Measurements from ENCODE around the gene AGA.

AGA gene

DNA sequence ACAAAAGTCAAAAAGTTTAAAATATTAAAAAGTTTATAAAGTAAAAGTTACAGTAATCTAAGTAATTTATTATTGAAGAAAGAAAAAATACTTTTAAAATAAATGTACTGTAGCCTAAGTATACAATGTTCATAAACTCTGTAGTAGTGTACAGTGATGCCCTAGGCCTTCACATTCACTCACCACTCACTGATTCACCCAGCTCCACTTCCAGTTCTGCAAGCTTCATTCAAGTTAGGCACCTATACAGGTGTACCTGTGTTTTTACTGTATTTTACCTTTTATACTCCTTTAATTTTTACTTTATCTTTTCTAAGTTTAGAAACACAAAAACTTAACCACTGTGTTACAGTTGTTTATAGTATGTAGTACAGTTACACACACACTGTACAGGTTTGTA, 40.1 kb upstream of the AGA start:
- no peak overlapping the region for H2AFZ ChIP-seq (ENCODE audit: low read length)
- no peak overlapping the region for H3K9ac ChIP-seq (ENCODE audit: low read length)
- no peaks in the 10 kb centered on the region for H3F3A ChIP-seq (ENCODE audit: insufficient read depth, low read length)
- no peaks in the 10 kb centered on the region for H3K36me3 ChIP-seq (replicated peaks; ENCODE audit: insufficient read depth, low read length)
- no peaks in the 10 kb centered on the region for H3K27me3 ChIP-seq (replicated peaks; ENCODE audit: insufficient read depth, low read length)
- no peak for DNase-seq
- no peak for TF ChIP-seq CTCF (IDR thresholded peaks at IDR 0.05; ENCODE audit: low read length)
- no peak for TF ChIP-seq EZH2 (optimal IDR thresholded peaks at IDR 0.05; ENCODE audit: low read depth, low read length)
- no peak for TF ChIP-seq EZH2phosphoT487 (IDR thresholded peaks at IDR 0.05; ENCODE audit: low read length)
- no peak overlapping the region for H3K27ac ChIP-seq (ENCODE audit: low read length)
- no peaks in the 10 kb centered on the region for H3K9me2 ChIP-seq (replicated peaks; ENCODE audit: insufficient read depth, low read length)
- H3K79me2 ChIP-seq (ENCODE audit: low read length), result no peaks in the 10 kb centered on the region
- no peaks in the 10 kb centered on the region for H3K4me1 ChIP-seq (ENCODE audit: low read length)
- no peaks in the 10 kb centered on the region for H3K9me3 ChIP-seq (replicated peaks; ENCODE audit: insufficient read depth, low read length)
- H3K4me2 ChIP-seq (ENCODE audit: low read depth, low read length), result no peak overlapping the region
- H3K4me3 ChIP-seq (ENCODE audit: low read length), result no peak overlapping the region
- no peaks in the 10 kb centered on the region for H4K20me1 ChIP-seq (ENCODE audit: insufficient read depth, low read length)

- Histone ChIP-seq H3F3A (ENCODE audit: insufficient read depth, low read length) (no peaks in the 10 kb centered on the region), H3K79me2 (ENCODE audit: low read length) (no peaks in the 10 kb centered on the region), H3K36me3 (replicated peaks; ENCODE audit: insufficient read depth, low read length) (no peaks in the 10 kb centered on the region), H3K27ac (ENCODE audit: low read length) (no peak overlapping the region), H3K27me3 (replicated peaks; ENCODE audit: insufficient read depth, low read length) (no peaks in the 10 kb centered on the region), H3K4me3 (ENCODE audit: low read length) (no peak overlapping the region), H3K9me3 (replicated peaks; ENCODE audit: insufficient read depth, low read length) (no peaks in the 10 kb centered on the region), H4K20me1 (ENCODE audit: insufficient read depth, low read length) (no peaks in the 10 kb centered on the region), H3K4me1 (ENCODE audit: low read length) (no peaks in the 10 kb centered on the region), H3K9ac (ENCODE audit: low read length) (no peak overlapping the region), H2AFZ (ENCODE audit: low read length) (no peak overlapping the region), H3K4me2 (ENCODE audit: low read depth, low read length) (no peak overlapping the region), H3K9me2 (replicated peaks; ENCODE audit: insufficient read depth, low read length) (no peaks in the 10 kb centered on the region)
- no peak for TF ChIP-seq EZH2phosphoT487 (IDR thresholded peaks at IDR 0.05; ENCODE audit: low read length)
- TF ChIP-seq CTCF (IDR thresholded peaks at IDR 0.05; ENCODE audit: low read length), result no peak
- TF ChIP-seq EZH2 (optimal IDR thresholded peaks at IDR 0.05; ENCODE audit: low read depth, low read length), result no peak
- DNase-seq, result no peak
Observed at GRCh38 chr4:177480795-177481194, 38.6 kb upstream of the AGA start.

DNA sequence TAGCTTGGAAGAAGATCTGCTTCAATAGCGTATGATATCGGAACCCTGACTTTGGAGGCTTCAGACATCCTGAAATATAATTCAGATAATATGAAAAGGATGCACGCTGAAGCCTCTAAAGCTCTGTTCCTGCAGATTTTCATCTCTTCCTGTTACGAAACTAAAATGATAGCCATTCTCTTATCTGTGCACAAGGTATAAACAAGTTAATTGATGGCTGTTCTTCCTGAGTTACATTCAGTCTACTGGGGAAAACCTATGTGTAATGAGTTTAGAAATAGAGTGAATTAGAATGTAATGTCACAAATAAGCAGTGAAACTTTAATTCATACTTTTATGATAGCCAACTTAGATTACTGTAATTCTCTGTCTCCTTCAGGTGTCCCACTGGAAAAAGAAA, 36.8 kb upstream of the AGA start:
- DNase-seq, result no peak
- H3K27ac ChIP-seq (ENCODE audit: low read length), result no peak overlapping the region
- H3K4me2 ChIP-seq (ENCODE audit: low read depth, low read length), result no peak overlapping the region
- H2AFZ ChIP-seq (ENCODE audit: low read length), result no peak overlapping the region
- no peaks in the 10 kb centered on the region for H3K9me3 ChIP-seq (replicated peaks; ENCODE audit: insufficient read depth, low read length)
- no peak overlapping the region for H3K4me3 ChIP-seq (ENCODE audit: low read length)
- H3F3A ChIP-seq (ENCODE audit: insufficient read depth, low read length), result no peaks in the 10 kb centered on the region
- no peaks in the 10 kb centered on the region for H4K20me1 ChIP-seq (ENCODE audit: insufficient read depth, low read length)
- no peaks in the 10 kb centered on the region for H3K4me1 ChIP-seq (ENCODE audit: low read length)
- no peaks in the 10 kb centered on the region for H3K9me2 ChIP-seq (replicated peaks; ENCODE audit: insufficient read depth, low read length)
- no peaks in the 10 kb centered on the region for H3K79me2 ChIP-seq (ENCODE audit: low read length)
- H3K27me3 ChIP-seq (replicated peaks; ENCODE audit: insufficient read depth, low read length), result no peaks in the 10 kb centered on the region
- no peaks in the 10 kb centered on the region for H3K36me3 ChIP-seq (replicated peaks; ENCODE audit: insufficient read depth, low read length)
- no peak for TF ChIP-seq CTCF (IDR thresholded peaks at IDR 0.05; ENCODE audit: low read length)
- TF ChIP-seq EZH2phosphoT487 (IDR thresholded peaks at IDR 0.05; ENCODE audit: low read length), result no peak
- no peak for TF ChIP-seq EZH2 (optimal IDR thresholded peaks at IDR 0.05; ENCODE audit: low read depth, low read length)
- H3K9ac ChIP-seq (ENCODE audit: low read length), result no peak overlapping the region
